Superior temporal gyrus (tissue), 1 donor: ENCODE measurements around the gene ZNF142.

Experiments
- DNase-seq: peaks from one replicate; pipeline ENCODE4 v3.0.0-alpha.2; 2016; ENCODE audit errors: extremely low spot score

ZNF142 gene

DNA sequence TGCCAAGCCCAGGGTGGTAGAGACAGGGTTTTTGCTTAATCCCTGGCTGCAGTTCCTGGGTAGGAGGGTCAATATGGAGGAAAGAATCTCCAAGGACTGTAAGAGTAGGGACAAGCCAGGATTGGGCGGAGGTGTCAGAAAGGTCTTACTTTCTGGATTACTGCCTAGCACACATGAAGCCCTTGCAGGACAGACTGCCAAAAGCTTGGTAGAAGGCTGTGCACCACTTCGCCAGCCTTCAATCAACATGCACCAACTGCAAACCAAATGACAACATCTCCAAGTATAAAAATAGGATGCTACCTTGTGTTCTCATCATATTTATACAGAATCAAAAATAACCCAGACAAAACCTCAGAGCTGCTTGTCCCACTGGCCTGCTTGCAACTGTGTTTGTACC lies 3.7 kb downstream of the ZNF142 start:
- no peak for DNase-seq

DNA sequence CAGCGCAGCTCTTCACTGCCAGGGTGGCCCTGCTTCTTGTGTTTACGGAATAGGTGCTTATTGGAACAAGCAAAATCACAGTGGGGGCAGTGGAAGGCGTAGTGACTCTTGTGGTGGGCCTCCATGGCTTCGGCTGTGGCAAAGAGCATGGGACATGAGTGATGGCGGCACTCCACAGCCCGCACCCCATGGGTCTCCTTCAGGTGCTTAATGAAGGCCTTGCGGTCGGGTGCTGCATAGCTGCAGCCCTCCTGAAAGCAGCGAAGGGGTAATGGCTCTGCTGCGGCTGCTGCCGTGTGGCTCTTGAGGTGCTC lies 10.7 kb downstream of the ZNF142 start:
- no peak for DNase-seq

DNA sequence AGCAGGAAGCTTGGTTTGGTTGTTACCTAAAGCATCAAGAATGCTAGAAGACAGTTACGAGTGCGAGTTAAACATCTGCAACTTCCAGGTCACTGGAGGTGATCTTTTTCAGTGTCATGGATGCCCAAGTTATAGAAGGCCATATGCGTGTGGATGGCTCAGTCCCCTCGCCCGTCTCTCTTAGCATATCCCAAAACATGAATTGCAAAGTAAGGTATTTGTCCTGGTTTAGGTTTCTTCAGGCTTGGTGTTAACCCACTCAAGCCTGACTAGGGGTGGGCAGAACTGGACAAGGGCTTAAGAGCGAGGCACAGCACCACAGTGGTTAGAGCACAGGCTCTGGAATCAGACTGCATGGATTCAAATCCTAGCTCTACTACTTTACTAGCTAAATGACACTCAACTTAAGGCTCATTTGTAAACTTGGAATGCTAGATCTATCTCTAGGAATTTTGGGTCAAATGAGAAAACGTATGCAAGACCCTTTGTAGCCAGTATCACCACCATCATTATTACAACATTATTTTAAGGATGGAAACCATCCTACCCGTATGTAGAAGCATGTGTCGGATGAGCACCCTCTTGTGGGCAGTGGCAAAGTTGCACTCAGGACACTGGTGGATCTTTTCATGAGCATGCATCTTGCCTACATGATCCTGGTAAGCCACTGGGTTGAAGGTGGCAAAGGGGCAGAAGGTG lies 11.2 kb downstream of the ZNF142 start:
- peak; percentile 80 for DNase-seq

DNA sequence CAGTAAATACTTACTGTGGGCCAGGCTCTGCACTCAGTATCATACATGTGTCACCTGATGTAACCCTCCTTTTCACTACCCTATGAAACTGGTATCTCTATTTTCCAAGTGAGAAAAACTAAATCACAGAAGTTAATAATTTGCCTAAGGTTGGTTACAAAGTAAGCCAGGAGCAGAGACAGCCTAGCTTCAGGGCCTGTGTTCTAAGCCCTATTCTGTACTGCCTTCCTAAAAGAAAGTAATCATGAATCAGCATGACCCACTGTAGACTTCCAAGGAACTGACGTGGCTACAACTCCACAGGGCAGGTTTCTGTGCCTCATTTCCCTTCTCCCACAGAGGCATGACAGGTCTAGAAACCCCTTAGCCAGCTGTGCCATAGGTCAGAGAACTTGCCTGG lies 14.3 kb downstream of the ZNF142 start:
- no peak for DNase-seq

DNA sequence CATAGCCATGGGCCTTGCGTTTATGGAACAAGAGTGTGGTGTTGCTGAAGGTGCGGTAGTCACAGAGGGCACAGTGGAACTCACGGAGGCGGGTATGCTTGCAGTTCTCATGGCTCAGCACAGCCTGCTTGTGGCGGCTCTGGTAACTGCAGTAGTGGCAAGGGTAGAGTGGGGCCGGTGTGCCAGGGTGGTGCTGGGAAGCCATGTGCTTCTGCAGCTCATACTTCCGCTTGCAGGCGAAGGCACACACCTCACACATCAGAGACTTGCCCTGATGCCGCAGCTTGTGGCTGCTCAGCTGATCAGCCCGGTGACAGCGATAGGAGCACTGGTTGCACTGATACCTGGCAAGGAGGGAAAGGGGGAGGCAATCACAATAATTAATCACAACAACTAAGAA lies 14.7 kb downstream of the ZNF142 start:
- DNase-seq, result no peak

DNA sequence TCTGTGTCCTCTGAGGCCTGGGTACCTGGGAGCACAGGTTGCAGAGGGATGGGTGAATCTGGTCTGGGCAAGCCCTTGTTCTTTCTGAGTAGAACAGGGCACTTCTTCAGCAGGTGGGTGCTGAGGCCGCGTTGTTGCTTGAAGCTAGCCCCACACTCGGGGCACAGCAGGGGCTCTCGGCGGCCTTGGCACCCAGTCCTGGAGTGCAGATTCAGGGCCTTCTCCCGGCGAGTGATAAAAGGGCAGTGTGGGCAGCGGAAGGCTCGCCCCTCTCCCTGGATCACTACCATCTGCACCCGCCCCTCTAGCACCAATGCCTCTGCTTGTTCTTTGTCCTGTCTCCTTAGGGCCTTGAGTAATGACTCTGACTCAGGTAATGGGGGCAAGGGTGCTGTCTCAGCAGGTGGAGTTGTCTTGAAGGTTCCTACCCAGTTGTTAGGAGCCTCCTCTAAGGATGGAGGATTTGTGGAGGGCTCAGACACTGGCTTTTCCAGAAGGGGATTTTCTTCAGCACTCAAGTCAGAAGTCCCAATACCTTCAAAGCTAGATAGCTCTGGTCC lies 15.6 kb downstream of the ZNF142 start:
- DNase-seq, result no peak

DNA sequence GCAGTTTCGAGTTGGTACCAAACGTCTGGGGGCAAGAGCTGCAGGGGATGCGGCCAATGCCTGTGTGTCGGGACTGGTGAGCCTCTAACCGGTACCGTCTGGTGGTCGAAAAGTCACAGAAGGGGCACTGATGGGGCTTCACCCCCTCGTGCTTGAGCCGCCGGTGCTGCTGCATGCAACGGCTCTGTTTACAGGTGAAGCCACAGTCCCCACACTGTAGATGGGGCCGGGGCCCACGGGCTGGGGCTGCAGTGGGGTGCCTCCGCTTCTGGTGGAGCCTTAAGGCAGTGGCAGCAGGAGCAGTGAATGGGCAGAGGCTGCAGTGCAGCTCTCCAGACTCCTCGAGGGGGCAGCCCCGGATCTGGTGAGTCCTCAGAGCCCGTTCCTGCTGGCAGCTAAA lies 16.6 kb downstream of the ZNF142 start:
- DNase-seq, result no peak

DNA sequence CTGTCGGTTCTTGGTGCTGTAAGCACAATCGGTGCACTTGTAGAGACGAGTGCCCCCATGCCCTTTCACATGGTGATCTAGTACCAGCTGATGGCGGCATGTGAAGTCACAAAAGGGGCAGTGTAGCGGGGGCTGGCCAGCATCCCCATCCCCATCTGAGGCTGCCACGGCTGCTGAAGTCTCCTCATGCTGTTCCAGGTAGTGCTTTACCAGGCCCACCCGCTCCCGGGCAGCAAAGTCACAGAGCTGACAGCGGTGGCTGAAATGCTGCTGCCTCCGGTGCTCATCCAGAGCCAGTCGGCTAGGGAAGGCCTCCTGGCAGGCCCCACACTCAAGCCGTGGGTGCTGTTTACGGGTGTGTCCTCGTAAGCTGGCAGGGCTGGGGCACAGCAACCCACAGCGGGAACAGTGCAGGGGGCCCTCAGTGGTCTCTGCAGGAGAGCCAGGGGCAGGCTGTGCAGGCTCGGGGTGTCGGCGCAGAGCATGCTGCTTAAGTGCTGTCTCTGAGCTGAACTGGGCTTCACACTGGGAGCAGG lies 17.2 kb downstream of the ZNF142 start:
- no peak for DNase-seq

DNA sequence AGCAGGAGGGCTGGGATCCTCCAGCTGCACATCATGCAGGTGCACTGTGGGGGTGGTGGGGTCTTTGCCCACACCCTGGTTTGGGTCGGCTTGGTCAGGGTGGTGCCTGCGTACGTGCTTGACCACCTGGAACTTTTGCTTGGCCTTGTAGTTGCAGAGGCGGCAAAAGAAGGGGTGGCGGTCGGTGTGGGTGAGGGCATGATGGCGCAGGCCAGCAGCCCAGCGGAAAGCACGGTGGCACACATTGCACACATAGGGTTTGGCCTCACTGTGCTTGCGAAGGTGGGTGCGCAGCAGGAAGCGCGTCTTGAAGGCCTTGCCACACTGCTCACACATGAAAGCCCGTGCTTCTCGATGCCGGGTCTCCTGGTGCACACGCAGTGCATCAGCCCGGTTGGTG lies 21.1 kb downstream of the ZNF142 start:
- no peak for DNase-seq

DNA sequence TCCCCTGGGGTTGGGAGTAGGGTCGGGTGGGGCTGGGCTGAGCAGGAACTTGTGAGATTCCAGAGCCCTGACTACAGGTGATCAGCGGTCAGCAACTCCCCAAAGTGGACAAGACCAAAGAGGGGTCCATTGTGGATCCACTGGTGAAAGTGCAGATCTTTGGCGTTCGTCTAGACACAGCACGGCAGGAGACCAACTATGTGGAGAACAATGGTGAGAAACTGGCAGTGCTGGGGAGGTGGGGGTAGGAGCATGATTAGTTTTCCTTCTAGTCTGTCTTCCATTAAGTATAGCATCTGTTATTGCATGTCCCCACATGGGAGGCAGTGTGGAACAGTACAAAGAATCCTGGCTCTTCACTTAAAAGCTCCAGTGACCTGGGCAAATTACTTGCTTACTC lies 23.7 kb downstream of the ZNF142 start:
- DNase-seq, result no peak

DNA sequence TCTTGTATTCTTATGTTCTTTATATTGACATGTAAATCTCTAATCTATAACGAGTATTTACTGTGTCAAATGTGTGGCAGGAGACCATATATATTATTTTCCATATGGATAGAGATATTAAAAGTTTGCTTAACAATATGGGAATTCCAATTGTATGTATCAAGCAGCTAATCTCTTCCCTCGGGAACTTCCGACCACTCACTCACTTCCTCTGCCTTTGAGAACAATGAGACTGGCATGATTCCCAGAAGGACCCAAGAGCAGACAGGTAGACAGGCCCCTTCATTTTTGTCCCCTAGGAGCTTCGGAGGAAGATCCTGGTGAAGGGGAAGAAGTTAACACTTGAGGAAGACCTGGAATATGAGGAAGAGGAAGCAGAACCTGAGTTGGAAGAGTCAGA lies 27.6 kb downstream of the ZNF142 start:
- no peak for DNase-seq

DNA sequence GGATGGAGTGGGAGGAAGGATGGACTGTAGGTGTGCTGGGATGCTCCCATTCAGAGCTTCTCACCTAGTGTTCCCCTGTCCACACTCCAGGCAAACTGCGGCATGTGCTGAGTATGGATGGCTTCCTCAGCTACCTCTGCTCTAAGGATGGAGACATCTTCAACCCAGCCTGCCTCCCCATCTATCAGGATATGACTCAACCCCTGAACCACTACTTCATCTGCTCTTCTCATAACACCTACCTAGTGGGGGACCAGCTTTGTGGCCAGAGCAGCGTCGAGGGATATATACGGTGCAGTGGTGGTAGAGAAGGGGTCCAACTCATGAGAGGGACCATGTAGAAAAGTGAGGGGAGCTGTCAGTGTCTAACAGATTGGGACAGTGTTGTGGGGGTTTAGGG lies 31.5 kb downstream of the ZNF142 start:
- no peak for DNase-seq

DNA sequence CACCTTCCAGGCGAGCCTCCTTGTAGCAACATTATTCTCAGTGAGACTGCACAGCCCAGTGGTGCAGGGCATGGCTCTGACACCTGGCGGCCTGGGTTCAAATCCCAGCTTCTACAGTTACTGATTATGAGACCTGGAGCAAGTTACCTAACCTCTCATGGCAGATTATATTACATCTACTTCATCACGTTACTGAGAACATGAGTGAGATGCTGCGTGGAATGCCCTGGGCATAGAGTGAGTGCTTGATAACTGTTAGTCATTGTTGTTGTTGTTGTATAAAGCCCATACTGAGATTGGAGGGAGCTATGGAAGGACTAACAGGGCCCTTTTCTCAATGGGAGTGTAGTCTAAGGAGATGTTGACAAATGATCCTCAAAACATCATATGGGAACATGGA lies 33.1 kb downstream of the ZNF142 start:
- no peak for DNase-seq

DNA sequence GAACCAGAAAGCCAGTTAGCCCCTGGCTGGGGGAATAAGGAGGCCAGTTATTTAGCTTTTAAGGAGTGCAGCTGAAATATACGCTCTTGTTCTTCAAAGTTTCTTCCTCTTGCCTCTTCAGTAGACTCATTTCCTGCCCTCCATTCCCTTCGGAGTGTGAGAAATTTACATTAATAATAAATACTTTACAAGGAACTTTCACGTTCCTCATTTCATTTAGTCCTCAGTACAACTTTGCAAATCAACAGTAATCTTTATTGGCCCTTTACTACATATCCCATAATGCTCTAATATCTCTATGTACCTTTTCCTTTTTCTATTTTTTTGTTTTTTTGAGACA lies 36.1 kb downstream of the ZNF142 start:
- no peak for DNase-seq

DNA sequence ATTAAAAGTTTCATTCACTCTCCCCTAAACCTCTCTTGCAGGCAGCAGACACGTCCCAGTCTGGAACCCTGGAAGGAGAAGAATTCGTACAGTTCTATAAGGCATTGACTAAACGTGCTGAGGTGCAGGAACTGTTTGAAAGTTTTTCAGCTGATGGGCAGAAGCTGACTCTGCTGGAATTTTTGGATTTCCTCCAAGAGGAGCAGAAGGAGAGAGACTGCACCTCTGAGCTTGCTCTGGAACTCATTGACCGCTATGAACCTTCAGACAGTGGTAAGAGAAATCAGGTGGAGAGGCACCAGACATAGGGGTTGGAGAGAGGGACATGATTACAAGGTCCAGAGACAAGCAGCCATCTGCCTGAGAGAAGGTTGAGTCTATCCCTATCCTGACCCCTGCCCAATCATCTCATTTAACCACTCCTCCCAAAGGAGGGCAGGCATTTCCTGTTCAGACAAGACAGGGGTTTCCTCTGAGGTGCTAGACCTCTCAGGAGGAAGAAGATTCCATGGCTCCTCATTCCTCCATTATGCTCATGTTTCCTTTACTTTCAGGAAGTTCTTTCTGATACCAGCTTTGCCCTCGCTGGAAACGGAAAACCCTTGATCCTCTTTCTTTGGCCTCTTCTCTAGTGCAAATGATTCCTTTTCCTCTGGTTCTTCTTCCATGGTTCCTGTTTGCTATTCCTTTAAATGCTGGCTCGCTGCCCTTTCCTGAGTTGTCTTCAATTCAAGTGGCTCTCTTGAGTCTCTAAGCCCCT lies 36.6 kb downstream of the ZNF142 start:
- DNase-seq, result no peak

DNA sequence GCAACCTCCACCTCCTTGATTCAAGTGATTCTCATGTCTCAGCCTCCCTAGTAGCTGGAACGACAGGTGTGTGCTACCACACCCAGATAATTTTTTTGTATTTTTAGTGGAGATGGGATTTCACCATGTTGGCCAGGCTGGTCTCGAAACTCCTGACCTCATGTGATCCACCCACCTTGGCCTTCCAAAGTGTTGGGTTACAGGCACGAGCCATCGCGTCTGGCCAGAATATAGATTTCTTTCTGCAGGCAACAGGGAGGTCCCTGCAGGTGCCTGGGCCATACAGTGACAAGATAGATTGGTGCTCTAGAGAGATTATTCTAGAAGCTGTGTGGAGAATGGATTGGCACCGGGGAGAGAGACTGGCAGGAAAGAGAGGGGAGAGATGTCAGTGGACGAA lies 38.4 kb downstream of the ZNF142 start:
- DNase-seq, result no peak

DNA sequence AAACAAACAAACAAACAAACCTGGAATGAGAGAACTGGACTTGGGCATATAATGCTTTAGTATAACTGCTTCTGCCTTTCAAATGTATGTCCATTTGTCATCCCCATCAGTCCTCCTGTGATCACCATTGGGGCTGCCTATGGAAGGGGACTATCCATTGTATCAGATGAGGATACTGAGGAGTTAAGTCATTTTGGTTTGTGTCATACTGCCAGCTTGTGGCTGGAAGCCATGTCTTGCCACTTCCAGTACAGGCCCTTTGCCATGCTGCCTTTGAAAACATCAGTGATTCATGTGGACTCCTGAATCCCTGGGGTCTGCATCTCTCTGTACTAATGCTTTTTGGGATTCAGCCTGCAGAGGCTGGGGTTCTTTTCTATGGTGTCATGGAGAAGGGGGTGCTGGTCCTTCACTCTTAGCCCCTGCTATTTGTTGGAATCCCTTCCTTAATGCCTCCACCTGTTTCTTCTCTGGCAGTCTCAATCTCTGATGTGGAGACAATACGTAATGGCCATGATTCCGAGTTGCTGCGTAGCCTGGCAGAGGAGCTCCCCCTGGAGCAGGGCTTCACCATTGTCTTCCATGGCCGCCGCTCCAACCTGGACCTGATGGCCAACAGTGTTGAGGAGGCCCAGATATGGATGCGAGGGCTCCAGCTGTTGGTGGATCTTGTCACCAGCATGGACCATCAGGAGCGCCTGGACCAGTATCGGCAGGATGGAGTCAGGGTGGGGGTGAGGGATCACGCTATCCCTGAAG lies 41.1 kb downstream of the ZNF142 start:
- no peak for DNase-seq

DNA sequence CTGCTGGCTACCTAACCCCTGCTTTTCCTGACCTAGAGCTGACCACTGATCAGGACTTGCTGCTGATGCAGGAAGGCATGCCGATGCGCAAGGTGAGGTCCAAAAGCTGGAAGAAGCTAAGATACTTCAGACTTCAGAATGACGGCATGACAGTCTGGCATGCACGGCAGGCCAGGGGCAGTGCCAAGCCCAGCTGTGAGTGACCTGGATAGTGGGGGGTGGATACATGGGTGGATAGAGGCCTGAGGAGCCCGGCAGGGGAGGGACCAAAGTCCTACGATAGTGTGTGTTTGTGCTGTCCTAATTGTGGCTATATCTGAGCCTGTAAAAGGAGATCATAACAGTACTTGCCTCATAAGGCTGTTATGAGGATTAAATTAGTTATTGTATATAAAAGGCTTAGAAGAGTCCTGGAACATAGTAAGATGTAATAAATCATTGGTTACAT lies 43.5 kb downstream of the ZNF142 start:
- no peak for DNase-seq

DNA sequence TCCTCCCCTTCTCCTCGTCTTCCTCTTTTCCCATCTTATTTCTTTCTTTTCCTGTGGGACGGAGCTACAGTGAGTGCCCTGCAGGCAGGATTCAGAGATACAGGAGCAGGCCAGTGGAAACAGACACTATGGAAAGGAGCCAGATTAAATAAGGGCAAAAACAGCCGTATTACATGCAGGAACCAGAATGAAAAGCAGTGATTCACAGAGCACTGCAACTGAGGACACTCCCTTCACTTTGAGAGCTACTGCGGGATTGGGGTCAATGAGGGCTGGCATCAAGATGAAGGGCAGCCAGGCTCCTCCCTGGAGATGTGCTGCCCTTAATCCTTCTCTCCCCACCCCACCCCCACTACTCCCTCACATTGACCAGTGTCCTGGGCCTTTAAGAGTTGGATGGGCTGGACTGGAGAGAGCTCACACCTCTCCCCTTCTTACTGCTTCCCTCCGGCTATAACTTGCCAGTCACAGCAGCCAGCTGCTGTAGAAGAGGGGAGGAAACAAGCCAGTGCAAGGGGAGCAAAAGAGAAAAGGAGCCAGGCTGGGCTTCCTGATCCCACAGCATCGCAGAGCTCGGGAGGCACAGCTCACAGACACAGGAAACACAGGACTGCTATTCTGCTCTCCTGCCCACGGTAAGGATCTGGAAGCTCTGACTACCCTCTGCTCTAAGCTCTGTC lies 51.8 kb downstream of the ZNF142 start, which contains the start of gene PLCD4:
Gene PLCD4 (plus strand): TSS at position 464 of the 680 bp plus-strand sequence. CDS start 7,841 bp downstream, outside the sequence.
- DNase-seq, result peak; percentile 18

DNA sequence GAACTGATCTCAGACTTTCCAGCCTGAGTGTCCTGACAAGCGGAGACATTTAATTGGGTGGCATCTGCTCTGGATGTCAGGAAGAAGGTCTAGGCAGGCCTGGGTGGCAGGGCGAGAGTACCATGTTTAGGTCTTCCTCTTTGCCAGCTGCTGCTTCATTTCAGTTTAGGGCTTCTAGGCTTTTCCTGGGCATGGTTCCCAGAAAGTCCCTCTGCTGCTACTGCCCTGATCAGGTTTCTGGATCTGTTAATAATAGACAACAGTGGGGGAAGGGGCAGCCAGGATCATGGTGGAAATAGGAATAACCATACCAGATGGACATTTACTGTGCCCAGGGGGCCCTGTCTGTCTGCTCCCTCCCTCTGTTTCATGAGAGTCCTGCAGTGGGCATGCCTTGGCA lies 54.0 kb downstream of the ZNF142 start:
- DNase-seq, result no peak
